CD4-positive, alpha-beta memory T cell (primary cell): ENCODE data around the gene POMGNT2. TPM values are rescaled to one million over a fixed set of nuclear protein-coding genes. Genes with fewer than 3 reads are reported as not detected.
"Not testable (repeated sequence)": the region's sequence is repeated elsewhere in the genome, so short reads cannot be mapped to it uniquely, and the experiment has no call there.

Experiments used
- CTCF ChIA-PET: fragments of 350-600 bp; sonication (Branson Sonifier 250); formaldehyde crosslinking; loops from one replicate; lab custom pipeline; 2021; ENCODE audit warnings: inconsistent platforms; ENCODE audit not compliant: partially characterized antibody; lab: Charles Lee
- POLR2A ChIA-PET: fragments of 350-600 bp; sonication (Branson Sonifier 250); formaldehyde crosslinking; loops from one replicate; lab custom pipeline; 2021; ENCODE audit not compliant: partially characterized antibody; lab: Charles Lee
- DNase-seq, 5 donors: peaks; one replicate each; pipeline versions ENCODE4 v3.0.0 to v3.0.0-alpha.2; 2020 to 2022; ENCODE audit warnings: mixed read lengths in 1 of 5
- H3K27ac ChIP-seq: one replicate; pipeline ENCODE4 v1.7.0; 2013; ENCODE audit warnings: low read depth, low read length
- H3K27me3 ChIP-seq: 2 replicates; pipeline ENCODE4 v1.7.0; 2013; ENCODE audit warnings: mild to moderate bottlenecking, low read length, moderate library complexity; ENCODE audit not compliant: insufficient read depth
- H3K36me3 ChIP-seq: 2 replicates; pipeline ENCODE4 v1.7.0; 2013; ENCODE audit warnings: mild to moderate bottlenecking, low read length, moderate library complexity; ENCODE audit not compliant: insufficient read depth
- H3K4me1 ChIP-seq: 2 replicates; pipeline ENCODE4 v1.7.0; 2013; ENCODE audit warnings: mild to moderate bottlenecking, low read length, moderate library complexity; ENCODE audit not compliant: insufficient read depth
- H3K4me3 ChIP-seq, 2 donors: one replicate each; pipeline ENCODE4 v1.7.0; 2013; ENCODE audit warnings: low read length in 2 of 2, mild to moderate bottlenecking in 1 of 2
- H3K9me3 ChIP-seq, 2 donors: one replicate each; pipeline ENCODE4 v1.7.0; 2013; ENCODE audit warnings: low read length in 2 of 2, control low read depth in 1 of 2; ENCODE audit not compliant: control insufficient read depth in 1 of 2
- H3K27ac Mint-ChIP-seq, 7 donors: one replicate each; pipeline ENCODE4 v1.8.0; 2020 to 2021; ENCODE audit warnings: mixed read lengths in 7 of 7, mild to moderate bottlenecking in 6 of 7, inconsistent platforms in 3 of 7, moderate library complexity in 3 of 7
- H3K27me3 Mint-ChIP-seq, 2 donors: one replicate each; pipeline ENCODE4 v1.8.0; 2020 to 2021; ENCODE audit warnings: mixed read lengths in 2 of 2
- H3K36me3 Mint-ChIP-seq, 2 donors: one replicate each; pipeline ENCODE4 v1.8.0; 2020 to 2021; ENCODE audit warnings: mixed read lengths in 2 of 2, inconsistent platforms in 1 of 2, mild to moderate bottlenecking in 1 of 2
- H3K4me1 Mint-ChIP-seq, 4 donors: one replicate each; pipeline ENCODE4 v1.8.0; 2020 to 2021; ENCODE audit warnings: mixed read lengths in 4 of 4, mild to moderate bottlenecking in 1 of 4
- H3K4me3 Mint-ChIP-seq, 8 donors: one replicate each; pipeline ENCODE4 v1.8.0; 2020 to 2021; ENCODE audit warnings: mixed read lengths in 8 of 8, mild to moderate bottlenecking in 7 of 8, moderate library complexity in 6 of 8, inconsistent platforms in 3 of 8
- H3K9me3 Mint-ChIP-seq, 8 donors: one replicate each; pipeline ENCODE4 v1.8.0; 2020 to 2021; ENCODE audit warnings: mixed read lengths in 8 of 8, mild to moderate bottlenecking in 5 of 8, inconsistent platforms in 3 of 8, moderate library complexity in 1 of 8
- intact Hi-C: fragments of 100-400 bp; cut with micrococcal nuclease; formaldehyde crosslinking; loops from one replicate; pipeline ENCODE4 v1.15.1; 2023
- polyA plus RNA-seq, 2 donors: library from polyadenylated mRNA; unstranded; fragments of 300-500 nt; fragmentation: Illumina TruSeq; gene quantifications; one replicate each; pipeline ENCODE4 v1.2.3, GENCODE V29; 2021
- total RNA-seq, 2 experiments: library from RNA; stranded (reverse); gene quantifications; one replicate each; pipeline ENCODE4 v1.2.3, GENCODE V29; 2021

Gene POMGNT2
- total and polyA plus RNA-seq, 4 experiments from 2014 or later, result 5.4 to 8.1 (median 5.9) TPM

- H3K27me3 ChIP-seq, result no peaks in the 10 kb centered on the region
- Mint-ChIP-seq H3K27ac (no peak overlapping the region), H3K9me3 (peaks cover 2 to 19% (median 15%) of the 10 kb centered on the region in 8 donors), H3K4me3 (no peak overlapping the region), H3K36me3 (peaks cover 0 to under 1% of the 10 kb centered on the region in 2 donors), H3K27me3 (peaks cover 1% of the 10 kb centered on the region in 2 donors), H3K4me1 (peaks cover 0 to 10% (median 8%) of the 10 kb centered on the region in 4 donors)
- ChIA-PET CTCF (no interaction called here), POLR2A (no interaction called here)
- no peak overlapping the region for H3K27ac ChIP-seq
- H3K4me3 ChIP-seq, result no peak overlapping the region
- intact Hi-C loops, result no loop called here
- no peaks in the 10 kb centered on the region for H3K36me3 ChIP-seq
- H3K9me3 ChIP-seq, result peaks cover 0 to 6% of the 10 kb centered on the region in 2 donors
- DNase-seq, result no peak
- H3K4me1 ChIP-seq, result peaks cover 9% of the 10 kb centered on the region
Observed at GRCh38 chr3:43055806-43056770, 49.8 kb downstream of the POMGNT2 start.

GRCh38 chr3:43055393-43055792, 50.5 kb downstream of the POMGNT2 start:
- intact Hi-C loops, result no loop called here

GRCh38 chr3:43054754-43055153, 51.1 kb downstream of the POMGNT2 start:
- intact Hi-C loops, result no loop called here
- H3K27ac ChIP-seq, result no peak overlapping the region
- peaks cover 0 to 6% of the 10 kb centered on the region in 2 donors for H3K9me3 ChIP-seq
- CTCF ChIA-PET, result interaction anchor here (1.1 kb wide), 1 partner anchor 448 kb away, joined by 3 read pairs; no protein-coding TSS in a partner anchor
- Mint-ChIP-seq H3K27ac (no peak overlapping the region), H3K4me1 (no peaks in the 10 kb centered on the region), H3K36me3 (peaks cover 2 to 11% of the 10 kb centered on the region in 2 donors), H3K9me3 (peaks cover 2 to 31% (median 27%) of the 10 kb centered on the region in 8 donors), H3K27me3 (peaks cover 1% of the 10 kb centered on the region in 2 donors), H3K4me3 (no peak overlapping the region)
- no peaks in the 10 kb centered on the region for H3K27me3 ChIP-seq
- DNase-seq, result no peak
- H3K4me1 ChIP-seq, result no peaks in the 10 kb centered on the region
- POLR2A ChIA-PET, result no interaction called here
- H3K4me3 ChIP-seq, result no peak overlapping the region
- H3K36me3 ChIP-seq, result no peaks in the 10 kb centered on the region

More at GRCh38 chr3:43055393-43055792, 50.5 kb downstream of the POMGNT2 start:
- DNase-seq, result no peak
- ChIA-PET CTCF (interaction anchor here (1.1 kb wide), 1 partner anchor 447 kb away, joined by 3 read pairs; no protein-coding TSS in a partner anchor), POLR2A (no interaction called here)
- peaks cover 1% of the 10 kb centered on the region in 2 donors for H3K27me3 Mint-ChIP-seq
- peaks cover 2 to 26% (median 22%) of the 10 kb centered on the region in 8 donors for H3K9me3 Mint-ChIP-seq
- peaks cover 0 to 4% (median 2%) of the 10 kb centered on the region in 4 donors for H3K4me1 Mint-ChIP-seq
- Histone ChIP-seq H3K9me3 (peaks cover 0 to 6% of the 10 kb centered on the region in 2 donors), H3K27me3 (no peaks in the 10 kb centered on the region), H3K27ac (no peak overlapping the region), H3K36me3 (no peaks in the 10 kb centered on the region), H3K4me3 (no peak overlapping the region), H3K4me1 (peaks cover 4% of the 10 kb centered on the region)
- H3K27ac Mint-ChIP-seq, result no peak overlapping the region
- H3K4me3 Mint-ChIP-seq, result no peak overlapping the region
- H3K36me3 Mint-ChIP-seq, result peaks cover 0 to 8% of the 10 kb centered on the region in 2 donors

- H3K27me3 ChIP-seq, result no peaks in the 10 kb centered on the region
- no peak overlapping the region for H3K4me3 ChIP-seq
- Mint-ChIP-seq H3K9me3 (peaks cover 2 to 45% (median 41%) of the 10 kb centered on the region in 8 donors), H3K27ac (no peak overlapping the region), H3K36me3 (peaks cover 6 to 11% of the 10 kb centered on the region in 2 donors), H3K4me3 (no peak overlapping the region), H3K27me3 (peaks cover 1 to 2% of the 10 kb centered on the region in 2 donors), H3K4me1 (no peaks in the 10 kb centered on the region)
- intact Hi-C loops, result no loop called here
- H3K9me3 ChIP-seq, result peaks cover 0 to 11% of the 10 kb centered on the region in 2 donors
- H3K4me1 ChIP-seq, result no peaks in the 10 kb centered on the region
- DNase-seq, result no peak
- ChIA-PET CTCF (no interaction called here), POLR2A (no interaction called here)
- no peaks in the 10 kb centered on the region for H3K36me3 ChIP-seq
- H3K27ac ChIP-seq, result no peak overlapping the region
Observed at GRCh38 chr3:43053291-43053690, 52.6 kb downstream of the POMGNT2 start.

GRCh38 chr3:43048470-43048869, 57.4 kb downstream of the POMGNT2 start:
- Histone ChIP-seq H3K27me3 (no peaks in the 10 kb centered on the region), H3K36me3 (no peaks in the 10 kb centered on the region), H3K4me3 (no peak overlapping the region), H3K9me3 (peaks cover 0 to 11% of the 10 kb centered on the region in 2 donors), H3K27ac (no peak overlapping the region), H3K4me1 (no peaks in the 10 kb centered on the region)
- no peak for DNase-seq
- no peak overlapping the region for H3K27ac Mint-ChIP-seq
- POLR2A ChIA-PET, result no interaction called here
- CTCF ChIA-PET, result no interaction called here
- no peak overlapping the region for H3K4me3 Mint-ChIP-seq
- intact Hi-C loops, result no loop called here
- H3K9me3 Mint-ChIP-seq, result peaks cover 7 to 85% (median 74%) of the 10 kb centered on the region in 8 donors
- H3K27me3 Mint-ChIP-seq, result peaks cover 0 to 2% of the 10 kb centered on the region in 2 donors
- H3K36me3 Mint-ChIP-seq, result peaks cover 18 to 28% of the 10 kb centered on the region in 2 donors
- no peaks in the 10 kb centered on the region for H3K4me1 Mint-ChIP-seq

GRCh38 chr3:43046583-43046982, 59.3 kb downstream of the POMGNT2 start:
- intact Hi-C loops, result no loop called here
- Mint-ChIP-seq H3K27ac (no peak overlapping the region), H3K27me3 (peaks cover 0 to 2% of the 10 kb centered on the region in 2 donors), H3K4me3 (no peak overlapping the region), H3K9me3 (peaks cover 5 to 74% (median 61%) of the 10 kb centered on the region in 8 donors), H3K4me1 (peaks cover 0 to 2% (median 0%) of the 10 kb centered on the region in 4 donors), H3K36me3 (peaks cover 18 to 28% of the 10 kb centered on the region in 2 donors)
- H3K4me1 ChIP-seq, result no peaks in the 10 kb centered on the region
- no peaks in the 10 kb centered on the region for H3K27me3 ChIP-seq
- no peak overlapping the region for H3K27ac ChIP-seq
- no peak for DNase-seq
- H3K9me3 ChIP-seq, result peaks cover 0 to 8% of the 10 kb centered on the region in 2 donors
- ChIA-PET POLR2A (no interaction called here), CTCF (no interaction called here)
- no peaks in the 10 kb centered on the region for H3K36me3 ChIP-seq
- no peak overlapping the region for H3K4me3 ChIP-seq

- H3K4me3 Mint-ChIP-seq, H3K27ac Mint-ChIP-seq, POLR2A ChIA-PET, CTCF ChIA-PET, H3K27ac ChIP-seq, DNase-seq, H3K4me3 ChIP-seq, H3K27me3 ChIP-seq, H3K4me1 ChIP-seq, H3K27me3 Mint-ChIP-seq, H3K4me1 Mint-ChIP-seq, H3K9me3 ChIP-seq, intact Hi-C loops, H3K36me3 ChIP-seq: not testable (repeated sequence)
- Mint-ChIP-seq H3K9me3 (peaks cover 5 to 61% (median 46%) of the 10 kb centered on the region in 8 donors), H3K36me3 (peaks cover 16 to 17% of the 10 kb centered on the region in 2 donors)
Observed at GRCh38 chr3:43045079-43045478, 60.8 kb downstream of the POMGNT2 start.
